BJ (cell line): Measurements from ENCODE around the gene GBA2. TPM values are rescaled to one million over a fixed set of nuclear protein-coding genes. Genes with fewer than 3 reads are reported as not detected.

ENCODE experiments used
- CTCF ChIA-PET: fragments of 350-600 bp; formaldehyde crosslinking; extraction: SDS; loops from one replicate; lab custom pipeline; 2021; ENCODE audit warnings: antibody characterized with exemption, inconsistent platforms; lab: Yijun Ruan, JAX
- POLR2A ChIA-PET: fragments of 300-600 bp; sonication (Branson Sonifier 250); formaldehyde crosslinking; extraction: SDS; loops from one replicate; lab custom pipeline; 2021; ENCODE audit warnings: antibody characterized with exemption; lab: Charles Lee
- DNase-seq: peaks from one replicate; pipeline ENCODE4 v3.0.0-alpha.2; 2011; ENCODE audit warnings: low read depth
- H3K27me3 ChIP-seq: 2 replicates; pipeline ENCODE4 v1.6.0; 2011; ENCODE audit warnings: low read length; ENCODE audit not compliant: control insufficient read depth, insufficient read depth
- H3K36me3 ChIP-seq: 2 replicates; pipeline ENCODE4 v1.5.1; 2011; ENCODE audit warnings: low read length; ENCODE audit not compliant: control insufficient read depth, insufficient read depth
- H3K4me3 ChIP-seq: 2 replicates; pipeline ENCODE4 v1.5.1; 2011; ENCODE audit warnings: low read depth, mild to moderate bottlenecking, control low read depth, low read length
- CTCF ChIP-seq: IDR thresholded peaks from 2 replicates; pipeline ENCODE4 v1.5.1; 2011; ENCODE audit warnings: low read depth, mild to moderate bottlenecking, control low read depth, inconsistent platforms, low read length, moderate library complexity; ENCODE audit not compliant: insufficient read depth
- polyA plus RNA-seq: library from polyadenylated mRNA; depleted of rRNA; stranded (reverse); fragments of >200 nt; gene quantifications from 2 replicates; pipeline ENCODE4 v1.2.3, GENCODE V29; 2011

Gene GBA2
- polyA plus RNA-seq, 1 experiment = 44.1 TPM

- Histone ChIP-seq H3K4me3 (no peak overlapping the region), H3K36me3 (no peaks in the 10 kb centered on the region; the same call in 1 of the 2 replicates), H3K27me3 (peaks cover 4% of the 10 kb centered on the region; the same call in 1 of the 2 replicates)
- ChIA-PET CTCF (interaction anchor here (0.6 to 5.3 kb wide), 54 partner anchors 8 to 538 kb away, joined by 3 to 92 read pairs (median 4); partner anchors contain the start of genes CCDC107, CREB3, FAM221B and GBA2), POLR2A (no interaction called here)
- TF ChIP-seq CTCF = no peak
- DNase-seq = no peak
Observed at GRCh38 chr9:35790025-35790384, 41.0 kb upstream of the GBA2 start.

- no peaks in the 10 kb centered on the region; the same call in 1 of the 2 replicates for H3K36me3 ChIP-seq
- H3K27me3 ChIP-seq = peaks cover 4% of the 10 kb centered on the region; the same call in 1 of the 2 replicates
- DNase-seq = no peak
- no peak for TF ChIP-seq CTCF
- POLR2A ChIA-PET = no interaction called here
- no peak overlapping the region for H3K4me3 ChIP-seq
- CTCF ChIA-PET = interaction anchor here (0.6 to 5.3 kb wide), 48 partner anchors 7 to 539 kb away, joined by 3 to 92 read pairs (median 4); partner anchors contain the start of genes CREB3, FAM221B, GBA2 and HINT2
Observed at GRCh38 chr9:35789541-35789940, 40.5 kb upstream of the GBA2 start.

GRCh38 chr9:35783418-35783817 is 34.4 kb upstream of the GBA2 start:
- DNase-seq = no peak
- peaks cover 15% of the 10 kb centered on the region for H3K27me3 ChIP-seq
- no peak overlapping the region for H3K4me3 ChIP-seq
- CTCF ChIA-PET = interaction anchor here (1.2 to 3.1 kb wide), 2 partner anchors 15 to 43 kb away, joined by 3 to 10 read pairs; no protein-coding TSS in a partner anchor
- POLR2A ChIA-PET = no interaction called here
- no peak for TF ChIP-seq CTCF
- H3K36me3 ChIP-seq = no peaks in the 10 kb centered on the region

- POLR2A ChIA-PET = no interaction called here
- DNase-seq = no peak
- peaks cover 14% of the 10 kb centered on the region for H3K27me3 ChIP-seq
- H3K4me3 ChIP-seq = no peak overlapping the region
- CTCF ChIA-PET = interaction anchor here (1.3 to 14.0 kb wide), 2 partner anchors 8 to 9 kb away, joined by 5 to 89 read pairs; no protein-coding TSS in a partner anchor
- no peaks in the 10 kb centered on the region for H3K36me3 ChIP-seq
- no peak for TF ChIP-seq CTCF
Observed at GRCh38 chr9:35781066-35781465, 32.0 kb upstream of the GBA2 start.

- DNase-seq = no peak
- Histone ChIP-seq H3K36me3 (no peaks in the 10 kb centered on the region), H3K27me3 (peaks cover 11% of the 10 kb centered on the region), H3K4me3 (no peak overlapping the region)
- ChIA-PET POLR2A (interaction anchor here (0.5 to 0.6 kb wide), 2 partner anchors 20 to 41 kb away, joined by 3 to 4 read pairs; no protein-coding TSS in a partner anchor), CTCF (interaction anchor here (1.3 to 14.0 kb wide), 2 partner anchors 10 to 30 kb away, joined by 4 to 89 read pairs; no protein-coding TSS in a partner anchor)
- TF ChIP-seq CTCF = no peak
Observed at GRCh38 chr9:35778496-35778895, 29.5 kb upstream of the GBA2 start.
